ENCODE results near the gene HINFP.
"Not testable (repeated sequence)": the region's sequence is repeated elsewhere in the genome, so short reads cannot be mapped to it uniquely, and the experiment has no call there.

DNA sequence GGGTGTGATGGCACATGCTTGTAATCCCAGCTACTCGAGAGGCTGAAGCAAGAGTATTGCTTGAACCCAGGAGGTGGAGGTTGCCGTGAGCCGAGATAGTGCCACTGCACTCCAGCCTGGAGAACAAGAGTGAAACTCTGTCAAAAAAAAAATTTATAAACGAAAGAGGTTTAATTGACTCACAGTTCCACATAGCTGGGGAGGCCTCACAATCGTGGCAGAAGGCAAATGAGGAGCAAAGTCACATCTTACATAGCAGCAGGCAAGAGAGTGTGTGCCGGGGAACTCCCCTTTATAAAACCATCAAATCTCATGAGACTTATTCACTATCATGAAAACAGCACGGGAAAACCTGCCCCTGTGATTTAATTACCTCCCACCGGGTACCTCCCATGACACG, 63.0 kb downstream of the HINFP start:
- TF ChIP-seq, protein P1, sequence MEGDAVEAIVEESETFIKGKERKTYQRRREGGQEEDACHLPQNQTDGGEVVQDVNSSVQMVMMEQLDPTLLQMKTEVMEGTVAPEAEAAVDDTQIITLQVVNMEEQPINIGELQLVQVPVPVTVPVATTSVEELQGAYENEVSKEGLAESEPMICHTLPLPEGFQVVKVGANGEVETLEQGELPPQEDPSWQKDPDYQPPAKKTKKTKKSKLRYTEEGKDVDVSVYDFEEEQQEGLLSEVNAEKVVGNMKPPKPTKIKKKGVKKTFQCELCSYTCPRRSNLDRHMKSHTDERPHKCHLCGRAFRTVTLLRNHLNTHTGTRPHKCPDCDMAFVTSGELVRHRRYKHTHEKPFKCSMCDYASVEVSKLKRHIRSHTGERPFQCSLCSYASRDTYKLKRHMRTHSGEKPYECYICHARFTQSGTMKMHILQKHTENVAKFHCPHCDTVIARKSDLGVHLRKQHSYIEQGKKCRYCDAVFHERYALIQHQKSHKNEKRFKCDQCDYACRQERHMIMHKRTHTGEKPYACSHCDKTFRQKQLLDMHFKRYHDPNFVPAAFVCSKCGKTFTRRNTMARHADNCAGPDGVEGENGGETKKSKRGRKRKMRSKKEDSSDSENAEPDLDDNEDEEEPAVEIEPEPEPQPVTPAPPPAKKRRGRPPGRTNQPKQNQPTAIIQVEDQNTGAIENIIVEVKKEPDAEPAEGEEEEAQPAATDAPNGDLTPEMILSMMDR (IDR thresholded peaks at IDR 0.05 in 2 of 3, conservative IDR thresholded peaks at IDR 0.05 in 1 of 3; ENCODE audit: borderline replicate concordance in 1 of 3, insufficient read depth in 1 of 3, low read depth in 2 of 3, low read length in 2 of 3), result not testable (repeated sequence)
- TF ChIP-seq POLR2A (IDR thresholded peaks at IDR 0.05; ENCODE audit: borderline replicate concordance, extremely low read depth, insufficient read depth, insufficient read length); POLR2AphosphoS5 (IDR thresholded peaks at IDR 0.05; ENCODE audit: low read depth, low read length); ZFX (IDR thresholded peaks at IDR 0.05); RAD21 (IDR thresholded peaks at IDR 0.05; ENCODE audit: low read depth); YY1 (IDR thresholded peaks at IDR 0.05; ENCODE audit: extremely low read depth, insufficient replicate concordance, low read depth, low read length); EZH2 (IDR thresholded peaks at IDR 0.05); ELF1 (IDR thresholded peaks at IDR 0.05; ENCODE audit: borderline replicate concordance, low read depth); EZH2phosphoT487 (IDR thresholded peaks at IDR 0.05; ENCODE audit: borderline replicate concordance); ZNF274 (IDR thresholded peaks at IDR 0.05; ENCODE audit: low read depth, low read length): not testable (repeated sequence)
- TF ChIP-seq, protein P2, sequence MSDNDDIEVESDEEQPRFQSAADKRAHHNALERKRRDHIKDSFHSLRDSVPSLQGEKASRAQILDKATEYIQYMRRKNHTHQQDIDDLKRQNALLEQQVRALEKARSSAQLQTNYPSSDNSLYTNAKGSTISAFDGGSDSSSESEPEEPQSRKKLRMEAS (IDR thresholded peaks at IDR 0.05), result not testable (repeated sequence)
- TF ChIP-seq, protein P3, sequence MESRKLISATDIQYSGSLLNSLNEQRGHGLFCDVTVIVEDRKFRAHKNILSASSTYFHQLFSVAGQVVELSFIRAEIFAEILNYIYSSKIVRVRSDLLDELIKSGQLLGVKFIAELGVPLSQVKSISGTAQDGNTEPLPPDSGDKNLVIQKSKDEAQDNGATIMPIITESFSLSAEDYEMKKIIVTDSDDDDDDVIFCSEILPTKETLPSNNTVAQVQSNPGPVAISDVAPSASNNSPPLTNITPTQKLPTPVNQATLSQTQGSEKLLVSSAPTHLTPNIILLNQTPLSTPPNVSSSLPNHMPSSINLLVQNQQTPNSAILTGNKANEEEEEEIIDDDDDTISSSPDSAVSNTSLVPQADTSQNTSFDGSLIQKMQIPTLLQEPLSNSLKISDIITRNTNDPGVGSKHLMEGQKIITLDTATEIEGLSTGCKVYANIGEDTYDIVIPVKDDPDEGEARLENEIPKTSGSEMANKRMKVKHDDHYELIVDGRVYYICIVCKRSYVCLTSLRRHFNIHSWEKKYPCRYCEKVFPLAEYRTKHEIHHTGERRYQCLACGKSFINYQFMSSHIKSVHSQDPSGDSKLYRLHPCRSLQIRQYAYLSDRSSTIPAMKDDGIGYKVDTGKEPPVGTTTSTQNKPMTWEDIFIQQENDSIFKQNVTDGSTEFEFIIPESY (IDR thresholded peaks at IDR 0.05; ENCODE audit: extremely low read depth, insufficient replicate concordance, low read length), result not testable (repeated sequence)

Measured in HCT116 (cell line).